Lung (tissue), 12 donors: Measurements from ENCODE around the gene HNRNPLL. TPM values are rescaled to one million over a fixed set of nuclear protein-coding genes. Genes with fewer than 3 reads are reported as not detected.
"Not testable (repeated sequence)": the region's sequence is repeated elsewhere in the genome, so short reads cannot be mapped to it uniquely, and the experiment has no call there.

Experiments
- ATAC-seq: fragments of 200-7000 bp; cut with Tn5 transposase; one replicate; pipeline ENCODE4 v1.9.1; 2020; ENCODE audit warnings: moderate number of reproducible peaks; ENCODE audit not compliant: insufficient read depth, low FRiP score
- DNase-seq, 3 donors: peaks; one replicate each; pipeline ENCODE4 v3.0.0-alpha.2; 2013 to 2017
- H3K27ac ChIP-seq, 2 donors: one replicate each; pipeline ENCODE4 v1.5.1; 2013; ENCODE audit warnings: mild to moderate bottlenecking in 2 of 2, moderate library complexity in 2 of 2, control low read depth in 1 of 2, inconsistent platforms in 1 of 2, low read depth in 1 of 2, low read length in 1 of 2
- H3K27me3 ChIP-seq, 3 donors: one replicate each; pipeline ENCODE4 v1.5.1; 2013; ENCODE audit warnings: low read length in 2 of 3; ENCODE audit not compliant: control insufficient read depth in 3 of 3, insufficient read depth in 3 of 3
- H3K36me3 ChIP-seq, 4 donors: one replicate each; pipeline ENCODE4 v1.5.1; 2013; ENCODE audit warnings: low read length in 4 of 4, mild to moderate bottlenecking in 1 of 4, moderate library complexity in 1 of 4; ENCODE audit not compliant: control insufficient read depth in 4 of 4, insufficient read depth in 4 of 4
- H3K4me1 ChIP-seq, 5 donors: one replicate each; pipeline ENCODE4 v1.5.1; 2013; ENCODE audit warnings: low read length in 5 of 5, mild to moderate bottlenecking in 2 of 5, moderate library complexity in 1 of 5; ENCODE audit not compliant: control insufficient read depth in 5 of 5, insufficient read depth in 5 of 5
- H3K4me3 ChIP-seq: one replicate; pipeline ENCODE4 v1.5.1; 2013; ENCODE audit warnings: mild to moderate bottlenecking, control low read depth, moderate library complexity
- H3K9ac ChIP-seq, 2 donors: one replicate each; pipeline ENCODE4 v1.5.1; 2013; ENCODE audit warnings: low read length in 2 of 2, control low read depth in 1 of 2; ENCODE audit not compliant: insufficient read depth in 1 of 2
- H3K9me3 ChIP-seq, 4 donors: one replicate each; pipeline ENCODE4 v1.5.1; 2013; ENCODE audit warnings: low read length in 3 of 4, mild to moderate bottlenecking in 1 of 4, moderate library complexity in 1 of 4; ENCODE audit not compliant: control insufficient read depth in 4 of 4, insufficient read depth in 3 of 4
- CTCF ChIP-seq: IDR thresholded peaks from 2 replicates; pipeline ENCODE4 v1.5.1; 2012; ENCODE audit warnings: mild to moderate bottlenecking; ENCODE audit errors: control extremely low read depth, extremely low read depth
- WGBS, 2 donors: extraction: QIAGEN DNeasy Blood & Tissue Kit; methylation state at CpG; one replicate each; pipeline ENCODE4 v1.1.7; 2013; 5-methylcytosine and 5-hydroxymethylcytosine counted together
- polyA plus RNA-seq, 2 donors: library from polyadenylated mRNA; stranded (reverse); fragments of 200-250 nt; gene quantifications; one replicate each; pipeline ENCODE4 v1.2.1, GENCODE V29; 2013
- total RNA-seq, 2 donors: library from RNA; depleted of rRNA in 1 of 2; stranded (reverse); fragments of >200 nt in 1 of 2; gene quantifications; one replicate each; pipeline ENCODE4 v1.2.1, GENCODE V29; 2014 to 2021
- donor health status: control.
- donor health status: control.
- donor health status: Bipolar disorder and iron deficiency.
- donor health status: healthy.
- donor health status: DM: yes; HTN: yes; CAD: no.

Gene HNRNPLL
- total and polyA plus RNA-seq, 4 donors, result 12.4 to 88.8 (median 30.7) TPM

GRCh38 chr2:38537937-38538525, 64.7 kb downstream of the HNRNPLL start:
- TF ChIP-seq CTCF, result no peak
- 80 to 81% methylated on average over 3 of the region's 3 CpGs for WGBS, 2 donors
- no peaks in the 10 kb centered on the region for H3K9me3 ChIP-seq
- H3K27ac ChIP-seq, result no peak overlapping the region
- no peak overlapping the region for H3K9ac ChIP-seq
- H3K36me3 ChIP-seq, result no peaks in the 10 kb centered on the region
- no peak for ATAC-seq
- DNase-seq, result no peak
- no peak overlapping the region for H3K4me3 ChIP-seq
- H3K4me1 ChIP-seq, result peaks cover 0 to 10% (median 0%) of the 10 kb centered on the region in 5 donors
- H3K27me3 ChIP-seq, result no peaks in the 10 kb centered on the region

GRCh38 chr2:38537296-38537695, 65.4 kb downstream of the HNRNPLL start:
- H3K9ac ChIP-seq, H3K9me3 ChIP-seq, H3K4me3 ChIP-seq, ATAC-seq, DNase-seq, H3K27ac ChIP-seq, H3K27me3 ChIP-seq, H3K4me1 ChIP-seq, H3K36me3 ChIP-seq: not testable (repeated sequence)
- WGBS, 2 donors, result 95 to 100% methylated on average over 13 of the region's 13 CpGs

GRCh38 chr2:38535744-38536506, 66.8 kb downstream of the HNRNPLL start:
- H3K9me3 ChIP-seq, result no peaks in the 10 kb centered on the region
- WGBS, 2 donors, result 2 to 5% methylated on average over 53 of the region's 53 CpGs
- ATAC-seq, result peak; percentile 96
- TF ChIP-seq CTCF, result peak; percentile 87
- DNase-seq, result peak; percentile 81 to 87 (median 85)
- peak overlapping the region; percentile 75 to 77 for H3K9ac ChIP-seq
- H3K27me3 ChIP-seq, result peaks cover 0 to 5% (median 0%) of the 10 kb centered on the region in 3 donors
- H3K4me1 ChIP-seq, result peaks cover 0 to 4% (median 0%) of the 10 kb centered on the region in 5 donors
- no peak overlapping the region for H3K27ac ChIP-seq
- H3K36me3 ChIP-seq, result no peaks in the 10 kb centered on the region
- peak overlapping the region; percentile 32 for H3K4me3 ChIP-seq

- 83 to 84% methylated on average over 11 of the region's 11 CpGs for WGBS, 2 donors
- peaks cover 0 to 5% (median 0%) of the 10 kb centered on the region in 3 donors for H3K27me3 ChIP-seq
- peaks cover 0 to 4% (median 0%) of the 10 kb centered on the region in 5 donors for H3K4me1 ChIP-seq
- no peaks in the 10 kb centered on the region for H3K9me3 ChIP-seq
- no peaks in the 10 kb centered on the region for H3K36me3 ChIP-seq
- no peak overlapping the region for H3K4me3 ChIP-seq
- H3K9ac ChIP-seq, result peak overlapping the region in 1 of 2 donors; percentile 75
- no peak for ATAC-seq
- TF ChIP-seq CTCF, result no peak
- H3K27ac ChIP-seq, result no peak overlapping the region
- DNase-seq, result no peak
Measured at GRCh38 chr2:38535404-38535743, 67.4 kb downstream of the HNRNPLL start.
